ENCODE data around the gene SOWAHD.
"Not testable (repeated sequence)": the region's sequence is repeated elsewhere in the genome, so short reads cannot be mapped to it uniquely, and the experiment has no call there.

The SOWAHD gene

GRCh38 chrX:119759248-119759766, 919 bp downstream of the SOWAHD start:
- no peak for DNase-seq (ENCODE audit: low read depth)

GRCh38 chrX:119760026-119760877, 1.9 kb downstream of the SOWAHD start:
- DNase-seq (ENCODE audit: low read depth) = no peak

GRCh38 chrX:119762718-119763117, 4.3 kb downstream of the SOWAHD start:
- no peak for DNase-seq (ENCODE audit: low read depth)

- no peak for DNase-seq (ENCODE audit: low read depth)
Measured at GRCh38 chrX:119763181-119763580, 4.8 kb downstream of the SOWAHD start.

- no peak for DNase-seq (ENCODE audit: low read depth)
Measured at GRCh38 chrX:119763836-119764387, 5.5 kb downstream of the SOWAHD start.

- DNase-seq (ENCODE audit: low read depth) = not testable (repeated sequence)
Measured at GRCh38 chrX:119768436-119768835, 10.0 kb downstream of the SOWAHD start.

GRCh38 chrX:119769388-119769787, 11.0 kb downstream of the SOWAHD start:
- not testable (repeated sequence) for DNase-seq (ENCODE audit: low read depth)

GRCh38 chrX:119775517-119776238, 17.3 kb downstream of the SOWAHD start:
- no peak for DNase-seq (ENCODE audit: low read depth)

GRCh38 chrX:119778829-119779228, 20.4 kb downstream of the SOWAHD start:
- no peak for DNase-seq (ENCODE audit: low read depth)

- no peak for DNase-seq (ENCODE audit: low read depth)
Measured at GRCh38 chrX:119783026-119783425, 24.6 kb downstream of the SOWAHD start.

- no peak for DNase-seq (ENCODE audit: low read depth)
Measured at GRCh38 chrX:119784747-119785446, 26.5 kb downstream of the SOWAHD start.

- no peak for DNase-seq (ENCODE audit: low read depth)
Measured at GRCh38 chrX:119790977-119791436, 32.6 kb downstream of the SOWAHD start.

GRCh38 chrX:119791437-119792231, 33.2 kb downstream of the SOWAHD start, which contains the start of gene RPL39:
Gene RPL39, minus strand, starts transcription at chrX:119791630. Its CDS starts 54 bp downstream, at chrX:119791576.
- peak; percentile 62 for DNase-seq (ENCODE audit: low read depth)

GRCh38 chrX:119801253-119802221, 43.1 kb downstream of the SOWAHD start:
- no peak for DNase-seq (ENCODE audit: low read depth)

GRCh38 chrX:119802546-119802945, 44.2 kb downstream of the SOWAHD start:
- DNase-seq (ENCODE audit: low read depth) = no peak

- not testable (repeated sequence) for DNase-seq (ENCODE audit: low read depth)
Measured at GRCh38 chrX:119808461-119808860, 50.1 kb downstream of the SOWAHD start.

- no peak for DNase-seq (ENCODE audit: low read depth)
Measured at GRCh38 chrX:119809185-119809666, 50.8 kb downstream of the SOWAHD start.

Measured in activated T-helper 1 cell treated with Interleukin-2 at 50 U/mL for 16 hours (primary cell).